Smooth muscle cell (in vitro differentiated cells): ENCODE results near the gene SFMBT1. TPM values are rescaled to one million over a fixed set of nuclear protein-coding genes. Genes with fewer than 3 reads are reported as not detected.
"Not testable (repeated sequence)": the region's sequence is repeated elsewhere in the genome, so short reads cannot be mapped to it uniquely, and the experiment has no call there.

Experiments
- DNase-seq: peaks from one replicate; lab custom pipeline; 2025; ENCODE audit not compliant: unreplicated experiment; lab: John Stamatoyannopoulos, UW
- H2AFZ ChIP-seq: fragments of 200-600 bp; sonication (generic); 2 replicates; pipeline ENCODE4 v1.6.0; 2016; ENCODE audit warnings: antibody characterized with exemption, low read depth, mild to moderate bottlenecking
- H3F3A ChIP-seq: fragments of 200-600 bp; sonication (generic); 2 replicates; pipeline ENCODE4 v1.6.0; 2017; ENCODE audit warnings: antibody characterized with exemption, low read depth
- H3K27ac ChIP-seq: fragments of 200-600 bp; sonication (generic); 2 replicates; pipeline ENCODE4 v1.5.1; 2016; ENCODE audit warnings: low read depth, mild to moderate bottlenecking
- H3K27me3 ChIP-seq: fragments of 200-600 bp; sonication (generic); 2 replicates; pipeline ENCODE4 v1.6.1; 2016; ENCODE audit warnings: low read depth, mild to moderate bottlenecking
- H3K36me3 ChIP-seq: fragments of 200-600 bp; sonication (generic); 2 replicates; pipeline ENCODE4 v1.5.1; 2016; ENCODE audit warnings: low read depth
- H3K4me1 ChIP-seq: fragments of 200-600 bp; sonication (generic); 2 replicates; pipeline ENCODE4 v1.5.1; 2016; ENCODE audit warnings: low read depth
- H3K4me2 ChIP-seq: fragments of 200-600 bp; sonication (generic); 2 replicates; pipeline ENCODE4 v1.6.0; 2016; ENCODE audit warnings: mild to moderate bottlenecking
- H3K4me3 ChIP-seq: fragments of 200-600 bp; sonication (generic); 2 replicates; pipeline ENCODE4 v1.5.1; 2016; ENCODE audit warnings: mild to moderate bottlenecking
- H3K79me2 ChIP-seq: fragments of 200-600 bp; sonication (generic); 2 replicates; pipeline ENCODE4 v1.6.0; 2016; ENCODE audit warnings: low read depth, mild to moderate bottlenecking
- H3K9ac ChIP-seq: fragments of 200-600 bp; sonication (generic); 2 replicates; pipeline ENCODE4 v1.6.0; 2016; ENCODE audit warnings: low read depth
- H3K9me3 ChIP-seq: fragments of 200-600 bp; sonication (generic); replicated peaks from 2 replicates; pipeline ENCODE4 v1.5.1; 2016; ENCODE audit warnings: low read depth
- H4K20me1 ChIP-seq: fragments of 200-600 bp; sonication (generic); 2 replicates; pipeline ENCODE4 v1.6.0; 2016; ENCODE audit warnings: low read depth
- CTCF ChIP-seq: fragments of 200-600 bp; sonication (generic); IDR thresholded peaks from 2 replicates; pipeline ENCODE4 v1.5.1; 2017; ENCODE audit warnings: borderline replicate concordance, mild to moderate bottlenecking, antibody characterized with exemption; ENCODE audit not compliant: insufficient read depth, poor library complexity, severe bottlenecking
- WGBS: methylation state at CpG from one replicate; pipeline ENCODE4 v1.1.7; 2016; ENCODE audit warnings: low lambda C conversion rate; 5-methylcytosine and 5-hydroxymethylcytosine counted together
- polyA plus RNA-seq: library from polyadenylated mRNA; unstranded; fragments of >200 nt; fragmentation: Nextera tagmentation; extraction: Ambion mirVana; gene quantifications from 2 replicates; pipeline ENCODE4 v1.2.1, GENCODE V29; 2016
- total RNA-seq: library from RNA; depleted of rRNA; stranded (reverse); fragments of >200 nt; gene quantifications from 2 replicates; pipeline ENCODE4 v1.2.3, GENCODE V29; 2014

Gene SFMBT1
- total and polyA plus RNA-seq, 2 experiments from 2014 or later: 1.4 to 2.2 TPM

GRCh38 chr3:53039376-53039752, 6.5 kb downstream of the SFMBT1 start:
- H3K9ac ChIP-seq: no peak overlapping the region
- H3K27ac ChIP-seq: no peak overlapping the region
- H2AFZ ChIP-seq: no peak overlapping the region
- H4K20me1 ChIP-seq: peaks cover 7% of the 10 kb centered on the region
- DNase-seq: no peak
- H3K4me3 ChIP-seq: no peak overlapping the region
- TF ChIP-seq CTCF: no peak
- H3F3A ChIP-seq: no peaks in the 10 kb centered on the region
- H3K27me3 ChIP-seq: peaks cover 19% of the 10 kb centered on the region
- H3K4me1 ChIP-seq: no peaks in the 10 kb centered on the region
- WGBS: 82% methylated on average over 2 of the region's 2 CpGs
- H3K79me2 ChIP-seq: peaks cover 4% of the 10 kb centered on the region
- no peaks in the 10 kb centered on the region for H3K36me3 ChIP-seq
- no peaks in the 10 kb centered on the region for H3K9me3 ChIP-seq
- H3K4me2 ChIP-seq: no peak overlapping the region

DNA sequence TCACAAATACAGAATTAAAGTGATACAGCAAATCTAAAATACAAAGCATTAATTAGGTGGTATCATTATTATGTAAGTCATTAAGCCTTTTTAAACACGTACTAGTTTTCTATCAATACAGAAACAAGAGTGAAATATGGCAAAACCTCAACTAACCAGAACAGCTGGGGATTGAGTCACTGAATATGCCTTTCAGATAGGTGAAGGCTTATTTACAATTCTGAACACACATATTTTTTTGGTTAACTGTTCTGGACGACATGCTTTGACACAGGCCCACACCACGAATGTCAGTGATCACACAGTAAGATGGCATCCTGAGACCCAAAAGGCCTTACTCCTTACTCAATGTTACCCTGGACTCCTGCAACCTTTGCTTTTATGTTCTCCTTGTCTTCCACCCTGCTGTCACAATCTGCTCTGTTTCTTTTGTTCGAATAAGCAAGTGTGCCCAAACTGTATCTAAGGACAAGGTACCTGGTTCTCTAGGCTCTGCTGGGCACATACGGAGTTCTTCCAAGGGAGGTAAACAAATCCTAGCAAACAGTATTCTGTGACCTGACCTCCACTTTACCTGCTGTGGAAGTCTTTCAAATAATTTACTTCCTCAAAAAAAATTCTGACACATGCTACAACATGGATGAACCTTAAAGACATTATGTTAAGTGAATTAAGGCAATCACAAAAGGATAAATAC, 7.0 kb downstream of the SFMBT1 start:
- no peaks in the 10 kb centered on the region for H3K36me3 ChIP-seq
- H3K9me3 ChIP-seq: no peaks in the 10 kb centered on the region
- no peak overlapping the region for H3K27ac ChIP-seq
- no peaks in the 10 kb centered on the region for H3F3A ChIP-seq
- H3K27me3 ChIP-seq: peaks cover 15% of the 10 kb centered on the region
- H3K4me1 ChIP-seq: no peaks in the 10 kb centered on the region
- WGBS: 91% methylated on average over 5 of the region's 5 CpGs
- no peak overlapping the region for H2AFZ ChIP-seq
- H3K9ac ChIP-seq: no peak overlapping the region
- no peak overlapping the region for H3K4me3 ChIP-seq
- H3K79me2 ChIP-seq: peaks cover 4% of the 10 kb centered on the region
- no peak for TF ChIP-seq CTCF
- no peak for DNase-seq
- peaks cover 7% of the 10 kb centered on the region for H4K20me1 ChIP-seq
- H3K4me2 ChIP-seq: no peak overlapping the region

GRCh38 chr3:53035825-53036619, 9.9 kb downstream of the SFMBT1 start:
- no peak overlapping the region for H3K27ac ChIP-seq

DNA sequence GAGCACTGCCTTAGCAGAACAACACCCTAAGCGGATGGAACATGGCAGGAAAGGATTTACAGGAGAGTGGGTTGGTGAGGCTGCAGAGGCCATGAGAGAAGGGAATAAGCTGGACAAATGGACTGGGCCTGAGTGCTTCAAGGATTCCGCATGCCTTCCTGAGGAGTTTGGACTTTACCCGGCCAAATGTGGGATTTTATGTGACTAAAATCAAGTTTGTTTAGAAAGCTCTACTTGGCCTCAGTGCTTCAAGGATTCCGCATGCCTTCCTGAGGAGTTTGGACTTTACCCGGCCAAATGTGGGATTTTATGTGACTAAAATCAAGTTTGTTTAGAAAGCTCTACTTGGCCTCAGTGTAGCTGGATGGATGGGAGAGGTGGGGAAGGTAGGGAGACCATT, 10.9 kb downstream of the SFMBT1 start:
- H2AFZ ChIP-seq, DNase-seq, H3K4me2 ChIP-seq, H3K9me3 ChIP-seq, H4K20me1 ChIP-seq, H3F3A ChIP-seq, H3K9ac ChIP-seq, H3K36me3 ChIP-seq, H3K79me2 ChIP-seq, H3K27ac ChIP-seq, H3K27me3 ChIP-seq, H3K4me1 ChIP-seq, H3K4me3 ChIP-seq: not testable (repeated sequence)
- 95% methylated on average over 5 of the region's 5 CpGs for WGBS

More at GRCh38 chr3:53035825-53036619, 9.9 kb downstream of the SFMBT1 start:
- Histone ChIP-seq H3K79me2 (no peaks in the 10 kb centered on the region), H3K4me3 (no peak overlapping the region), H3K9me3 (no peaks in the 10 kb centered on the region), H2AFZ (no peak overlapping the region), H3F3A (no peaks in the 10 kb centered on the region), H3K4me2 (no peak overlapping the region), H3K27me3 (no peaks in the 10 kb centered on the region), H3K9ac (no peak overlapping the region), H3K4me1 (no peaks in the 10 kb centered on the region), H3K36me3 (no peaks in the 10 kb centered on the region), H4K20me1 (peaks cover under 1% of the 10 kb centered on the region)
- WGBS: 92% methylated on average over 11 of the region's 11 CpGs
- no peak for DNase-seq
- TF ChIP-seq CTCF: no peak

DNA sequence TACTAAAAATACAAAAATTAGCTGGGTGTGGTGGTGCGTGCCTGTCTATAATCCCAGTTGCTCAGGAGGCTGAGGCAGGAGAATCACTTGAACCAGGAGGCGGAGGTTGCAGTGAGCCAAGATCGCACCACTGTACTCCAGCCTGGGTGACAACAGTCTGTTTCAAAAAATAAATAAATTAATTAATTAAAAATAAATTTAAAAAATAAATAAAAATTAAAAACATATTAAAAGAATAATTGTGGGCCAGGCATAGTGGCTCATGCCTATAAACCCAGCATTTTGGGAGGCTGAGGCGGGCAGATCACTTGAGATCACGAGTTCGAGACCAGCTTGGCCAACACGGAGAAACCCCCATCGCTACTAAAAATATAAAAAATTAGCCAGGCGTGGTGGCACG, 11.5 kb downstream of the SFMBT1 start:
- not testable (repeated sequence) for H3F3A ChIP-seq, H3K36me3 ChIP-seq, H3K4me1 ChIP-seq, H3K9ac ChIP-seq, H3K9me3 ChIP-seq, H3K27me3 ChIP-seq, H4K20me1 ChIP-seq, H2AFZ ChIP-seq, DNase-seq, H3K4me3 ChIP-seq, H3K27ac ChIP-seq, H3K79me2 ChIP-seq, H3K4me2 ChIP-seq
- 98% methylated on average over 10 of the region's 10 CpGs for WGBS
